Uterus (tissue), 2 donors: ENCODE measurements around the gene NOP16.

Experiments
- CTCF ChIP-seq, 4 experiments: fragments of 200-600 bp in 2 of 4; fragments of 450-650 bp in 2 of 4; sonication (generic) in 2 of 4; IDR thresholded peaks; one replicate each; pipeline ENCODE4 v1.5.1; 2016 to 2019; ENCODE audit warnings: antibody characterized with exemption in 4 of 4, mild to moderate bottlenecking in 2 of 4, moderate library complexity in 1 of 4
- POLR2A ChIP-seq, 2 donors: fragments of 450-650 bp; IDR thresholded peaks; one replicate each; pipeline ENCODE4 v1.6.1; 2016; ENCODE audit warnings: antibody characterized with exemption in 2 of 2, mild to moderate bottlenecking in 1 of 2, moderate library complexity in 1 of 2

- TF ChIP-seq CTCF (IDR thresholded peaks at IDR 0.05) = no peak
- TF ChIP-seq POLR2A (IDR thresholded peaks at IDR 0.05) = no peak
These were observed 28.7 kb downstream of the NOP16 start for GRCh38 chr5:176359658-176360057.
